Measurements from ENCODE around the gene AP4M1.

The AP4M1 gene

DNA sequence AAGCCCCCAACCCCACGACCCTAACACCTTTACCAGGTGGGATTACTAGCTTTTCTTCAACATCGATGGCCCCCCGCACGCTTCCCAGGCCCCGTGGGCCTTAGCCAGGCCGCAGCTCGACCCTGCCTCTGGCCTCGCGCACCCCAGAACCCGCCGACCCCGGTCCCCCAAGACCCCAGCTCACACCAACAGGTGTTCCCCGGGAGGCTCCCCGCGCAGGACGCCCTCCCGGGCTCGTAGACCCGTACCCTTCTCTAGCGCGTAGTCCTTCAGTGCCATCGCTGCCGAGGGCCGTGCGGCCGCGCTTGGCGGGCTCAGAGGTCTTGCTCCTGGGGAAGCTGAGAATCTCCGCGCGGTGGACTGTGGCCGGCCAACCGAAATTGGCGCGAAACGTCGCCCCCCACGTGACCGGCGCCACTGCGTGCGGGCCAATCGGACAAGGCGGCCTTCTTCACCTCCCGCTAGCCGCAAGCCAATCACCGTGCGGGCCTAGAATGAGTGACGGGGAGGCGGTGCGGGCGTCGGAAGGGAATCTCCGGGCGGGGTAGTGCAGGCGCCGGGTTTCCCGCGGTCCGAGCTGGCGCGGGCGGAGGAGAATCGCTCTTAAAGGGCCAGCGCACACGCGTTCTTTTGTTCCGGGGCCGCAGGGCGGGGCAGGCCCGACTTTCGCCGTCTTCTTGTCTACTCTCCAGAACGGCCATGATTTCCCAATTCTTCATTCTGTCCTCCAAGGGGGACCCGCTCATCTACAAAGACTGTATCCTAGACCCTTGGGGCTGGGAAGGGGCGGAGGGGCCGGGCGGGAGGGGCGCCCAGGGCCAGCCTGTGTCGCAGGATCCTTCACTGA is at the start of gene AP4M1, which contains the start of gene MCM7:
AP4M1 (plus strand) TSS at position 628 of the 847 bp plus-strand sequence; CDS start at position 700, 72 bp downstream.
MCM7 (minus strand) TSS at position 382 of the 847 bp plus-strand sequence; CDS start at position 279, 103 bp downstream.
- DNase-seq: peak; percentile 88 to 100 (median 98)

DNA sequence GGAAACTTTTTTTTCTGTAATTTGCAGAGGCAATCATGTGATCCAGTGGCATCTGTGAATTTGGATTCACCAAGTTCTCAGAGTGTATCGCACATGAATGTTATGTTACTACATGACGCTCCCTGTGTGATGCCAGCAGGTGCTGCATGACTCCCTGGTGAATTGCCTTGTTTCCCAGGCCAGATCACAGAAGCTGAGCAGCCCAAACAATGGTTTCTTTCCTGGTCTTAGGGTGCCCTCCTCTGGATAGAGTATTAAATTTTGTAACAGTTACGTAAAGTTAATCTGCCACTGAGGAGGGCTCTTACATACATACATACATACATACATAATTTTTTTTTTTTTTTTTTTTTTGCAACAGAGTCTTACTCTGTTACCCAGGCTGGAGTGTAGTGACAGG is 48.2 kb upstream of the AP4M1 start:
- peak in 42 of 51 donors; percentile 1 to 88 (median 20) for DNase-seq

- DNase-seq: no peak
Observed at GRCh38 chr7:100057006-100057405, 44.4 kb upstream of the AP4M1 start.

DNA sequence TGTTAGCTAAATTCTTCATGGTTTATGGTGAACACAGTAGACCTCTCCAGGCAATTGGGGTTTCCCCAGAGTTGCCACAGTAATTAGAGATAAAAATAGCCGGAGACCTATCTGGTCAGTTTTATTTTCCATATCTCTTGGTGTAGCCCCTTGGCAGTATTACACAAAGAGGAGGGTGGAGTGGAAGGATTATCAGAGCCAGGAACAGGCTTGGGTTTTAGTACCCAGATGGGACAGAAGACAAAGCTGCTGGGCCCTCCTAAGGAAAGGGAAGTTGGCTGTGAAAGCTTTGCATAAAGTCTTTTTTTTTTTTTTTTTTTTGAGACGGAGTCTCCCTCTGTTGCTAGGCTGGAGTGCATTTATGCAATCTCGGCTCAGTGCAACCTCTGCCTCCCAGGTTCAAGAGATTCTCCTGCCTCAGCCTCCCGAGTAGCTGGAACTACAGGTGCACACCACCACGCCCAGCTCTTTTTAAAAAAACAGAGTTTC is 42.1 kb upstream of the AP4M1 start:
- no peak for DNase-seq

DNA sequence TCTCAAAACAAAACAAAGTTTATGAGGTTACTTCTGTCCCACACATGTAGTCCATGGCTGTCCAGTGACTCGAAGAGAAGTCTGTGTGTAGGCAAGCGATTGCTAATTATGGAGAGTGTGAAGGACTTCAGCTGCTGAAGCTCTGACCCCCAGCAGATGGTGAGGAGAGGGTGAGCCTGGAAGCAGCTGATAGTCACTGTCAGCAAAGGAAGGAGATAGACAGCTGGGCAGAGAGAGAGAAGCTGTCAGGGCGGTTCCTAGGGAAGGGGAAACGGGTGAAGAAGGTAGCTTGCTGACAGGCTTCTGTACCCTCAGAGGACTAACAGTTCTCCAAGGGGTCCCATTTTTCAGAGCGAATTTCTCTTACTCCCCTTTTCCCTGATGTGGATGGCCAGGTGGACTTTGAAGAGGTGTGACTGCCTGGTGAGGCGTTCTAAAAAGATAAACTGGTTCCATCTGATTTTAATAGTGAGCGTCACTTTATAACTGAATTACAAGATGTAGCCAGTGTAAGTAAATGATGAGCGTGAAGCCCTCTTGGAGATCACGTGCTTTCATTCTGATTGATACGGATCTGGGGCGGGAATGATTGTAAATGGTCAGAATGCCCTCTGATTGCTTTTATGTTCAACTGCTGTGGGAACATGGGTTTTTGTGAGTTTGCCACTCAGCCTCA is 39.8 kb upstream of the AP4M1 start:
- no peak for DNase-seq

DNA sequence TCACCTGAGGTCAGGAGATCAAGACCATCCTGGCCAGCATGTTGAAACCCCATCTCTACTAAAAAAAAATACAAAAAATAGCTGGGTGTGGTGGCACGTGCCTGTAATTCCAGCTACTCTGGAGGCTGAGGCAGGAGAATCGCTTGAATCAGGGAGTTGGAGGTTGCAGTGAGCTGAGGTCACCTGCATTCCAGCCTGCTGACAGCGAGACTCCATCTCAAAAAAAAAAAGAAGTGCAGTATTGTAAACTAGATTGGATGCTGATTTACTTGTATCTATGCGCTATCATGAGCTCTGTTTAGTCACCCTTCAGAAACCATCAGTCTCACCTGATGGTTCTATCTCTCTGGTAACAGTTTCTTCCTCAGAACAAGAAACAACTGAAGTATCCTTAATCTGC is 38.1 kb upstream of the AP4M1 start:
- DNase-seq: no peak

GRCh38 chr7:100064162-100064561 is 37.3 kb upstream of the AP4M1 start:
- DNase-seq: no peak

GRCh38 chr7:100065452-100066186 is 35.8 kb upstream of the AP4M1 start:
- DNase-seq: no peak

DNA sequence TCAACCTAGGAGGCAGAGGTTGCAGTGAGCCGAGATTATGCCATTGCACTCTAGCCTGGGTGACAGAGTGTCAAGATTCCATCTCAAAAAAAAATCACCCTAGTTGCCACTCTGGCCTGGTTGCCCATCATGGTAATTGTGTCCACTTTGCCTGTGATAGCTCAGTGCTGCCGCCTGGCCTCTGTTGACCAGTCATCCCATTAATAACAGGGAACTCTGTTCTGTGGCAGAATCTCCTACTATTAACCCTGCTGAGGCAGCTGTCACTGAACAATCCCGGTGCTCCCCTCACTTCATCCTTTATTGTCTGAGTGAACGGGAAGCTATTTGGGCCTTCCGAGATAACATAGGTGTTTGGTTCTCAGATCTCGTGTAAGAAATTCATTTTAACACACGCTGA is 34.5 kb upstream of the AP4M1 start:
- DNase-seq: peak in 16 of 51 donors; percentile 2 to 38 (median 15)

GRCh38 chr7:100069991-100070390 is 31.5 kb upstream of the AP4M1 start:
- no peak for DNase-seq

DNA sequence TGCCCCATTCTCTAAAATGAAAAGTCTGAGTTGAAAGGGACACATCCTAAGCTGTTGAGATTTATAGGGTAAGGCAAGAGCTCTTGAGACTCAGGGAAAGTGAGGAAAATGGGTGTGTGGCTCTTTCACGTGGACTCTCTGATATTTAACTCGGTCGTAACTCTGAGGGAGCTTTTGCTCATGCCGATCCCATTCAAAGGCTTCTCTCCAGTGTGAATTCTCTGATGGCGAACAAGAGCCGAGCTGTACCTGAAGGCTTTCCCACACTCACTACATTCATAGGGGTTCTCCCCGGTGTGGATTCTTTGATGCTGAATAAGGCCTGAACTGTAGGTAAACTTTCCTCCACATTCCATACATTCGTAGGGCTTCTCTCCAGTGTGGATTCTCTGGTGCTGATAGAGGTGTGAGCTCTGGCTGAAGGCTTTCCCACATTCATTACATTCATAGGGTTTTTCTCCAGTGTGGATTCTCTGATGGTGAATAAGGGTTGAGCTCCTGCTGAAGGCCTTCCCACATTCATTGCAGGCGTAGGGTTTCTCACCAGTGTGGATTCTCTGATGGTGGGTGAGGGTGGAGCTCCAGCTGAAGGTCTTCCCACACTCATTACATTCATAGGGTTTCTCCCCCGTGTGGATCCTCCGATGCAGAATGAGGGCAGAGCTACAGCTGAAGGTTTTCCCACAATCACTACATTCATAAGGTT is 30.3 kb upstream of the AP4M1 start:
- DNase-seq: no peak

- DNase-seq: no peak
Observed at GRCh38 chr7:100072462-100072861, 29.0 kb upstream of the AP4M1 start.

- DNase-seq: no peak
Observed at GRCh38 chr7:100074841-100075240, 26.6 kb upstream of the AP4M1 start.

DNA sequence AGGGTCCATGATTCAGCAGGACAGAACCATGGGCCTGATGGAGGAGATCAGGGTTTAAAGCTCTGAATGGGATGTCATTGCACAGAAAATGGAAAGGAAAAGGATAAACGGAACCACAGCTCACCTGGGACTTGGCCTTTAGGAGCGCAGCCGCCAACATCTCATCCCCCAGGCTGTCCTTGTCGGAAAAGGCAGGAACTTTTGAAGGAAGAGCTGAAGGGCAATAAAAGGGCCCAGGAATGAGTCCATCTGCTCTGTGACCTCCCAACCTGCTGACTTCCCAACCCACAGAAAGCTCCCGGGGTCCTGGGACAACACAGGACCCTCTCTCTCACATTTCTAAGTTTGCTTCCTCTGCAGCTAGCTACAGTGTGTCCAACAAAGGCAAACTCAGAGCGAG is 26.0 kb upstream of the AP4M1 start:
- no peak for DNase-seq

DNA sequence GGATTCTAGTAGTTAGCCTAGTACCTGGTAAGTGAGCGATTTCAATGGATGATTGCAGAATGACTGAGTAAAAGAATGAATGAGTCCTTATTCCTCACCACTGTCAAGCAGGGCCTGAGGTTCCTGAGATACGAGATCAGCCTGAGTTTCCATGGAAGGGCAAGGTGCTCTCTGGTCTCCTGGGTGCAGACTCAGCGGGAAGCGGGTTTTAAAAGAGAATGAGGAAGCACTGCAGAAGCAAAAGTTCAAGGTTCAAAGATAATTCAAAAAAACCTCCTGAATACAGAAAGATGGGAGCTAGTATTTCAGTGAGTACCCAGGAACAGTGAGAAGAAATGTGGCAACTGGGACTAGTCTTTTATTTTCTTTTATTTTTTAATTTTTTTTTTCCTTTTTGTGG is 24.2 kb upstream of the AP4M1 start:
- DNase-seq: no peak

DNA sequence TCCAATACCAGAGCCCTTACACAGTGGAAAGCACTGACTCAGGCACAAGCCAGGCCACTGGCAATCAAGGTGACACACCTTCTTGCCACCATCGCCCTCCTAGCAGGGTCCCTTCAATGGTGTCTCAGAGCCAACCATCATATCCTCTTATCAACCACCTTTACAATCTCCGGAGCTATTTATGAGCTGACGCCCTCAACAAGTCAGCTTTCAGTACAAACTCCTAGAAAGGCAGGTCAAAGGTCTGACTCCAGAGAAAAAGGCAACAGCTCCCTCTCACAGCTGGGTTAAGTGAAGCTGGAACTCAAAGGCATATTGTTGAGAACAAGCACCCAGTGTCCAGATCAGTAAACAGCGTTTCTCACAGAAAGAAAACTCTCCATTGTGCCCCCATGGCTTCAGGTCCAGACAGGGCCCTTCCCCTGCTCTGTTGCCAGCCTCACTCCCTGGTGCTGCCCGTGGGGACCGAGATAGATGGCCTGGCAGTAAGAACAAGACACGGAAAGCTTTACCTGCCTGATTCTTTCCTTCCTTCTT is 22.4 kb upstream of the AP4M1 start:
- peak in 29 of 51 donors; percentile 2 to 80 (median 41) for DNase-seq

DNA sequence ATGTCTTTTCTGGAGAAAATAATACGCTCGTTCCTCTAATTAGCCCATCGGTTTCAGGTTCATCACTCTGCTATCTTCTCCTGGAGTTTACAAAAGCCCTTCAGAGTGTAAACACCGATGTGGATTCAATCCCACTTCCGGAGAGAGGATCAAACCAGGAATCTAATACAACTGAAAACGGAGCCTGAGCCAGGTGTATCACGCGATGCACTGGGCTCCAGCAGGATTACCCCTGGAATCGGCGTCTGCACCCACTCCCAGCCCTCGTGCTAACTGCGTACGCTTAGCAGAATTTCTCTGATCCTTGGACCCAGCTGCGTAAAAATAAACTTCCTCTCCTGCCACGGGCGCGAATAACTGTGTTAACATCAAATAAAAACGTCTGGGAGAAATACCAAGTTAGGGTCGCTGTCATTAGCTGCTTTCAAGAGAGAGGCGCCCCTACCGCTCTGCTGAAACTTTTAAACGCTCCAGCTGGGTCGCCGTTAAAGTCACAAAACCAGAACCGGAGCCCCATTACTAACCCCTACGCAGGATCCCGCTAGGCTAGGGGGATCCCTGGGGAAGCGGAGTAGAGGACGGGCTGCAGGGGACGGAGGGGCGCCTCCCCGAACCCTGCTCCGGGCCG is 20.4 kb upstream of the AP4M1 start:
- DNase-seq: peak in 3 of 51 donors; percentile 10 to 35 (median 28)

DNA sequence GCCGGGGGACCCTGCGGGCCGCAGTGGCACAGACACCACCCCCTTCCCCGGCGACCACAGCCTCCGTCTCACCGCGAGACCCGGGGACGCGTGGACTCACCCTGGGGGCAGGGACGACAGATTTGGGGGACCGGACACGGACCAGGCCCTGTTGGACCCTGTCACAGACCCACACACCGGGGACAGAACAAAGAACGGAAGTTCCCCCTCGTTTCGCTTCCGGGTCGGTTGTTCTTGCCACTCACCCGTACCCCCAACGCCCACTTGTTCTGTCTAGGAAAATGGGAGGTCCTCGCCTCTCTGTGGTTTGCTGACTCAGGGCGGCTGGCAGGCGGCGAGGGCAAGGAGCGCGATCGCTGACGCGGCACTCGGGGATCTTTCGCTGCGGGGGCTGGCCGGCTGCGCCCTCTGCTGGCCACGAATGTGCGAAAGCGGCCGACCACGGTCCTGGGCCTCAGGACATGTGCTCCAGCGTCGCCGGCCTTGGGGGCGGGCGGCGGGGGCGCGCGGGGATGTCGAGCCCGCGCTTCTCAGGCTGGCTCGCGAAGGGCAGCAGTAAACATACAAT is 19.8 kb upstream of the AP4M1 start, which contains the start of gene ZNF3:
ZNF3 (minus strand) TSS at position 189 of the 568 bp plus-strand sequence. CDS start 4,366 bp downstream, outside the sequence.
- peak; percentile 81 to 99 (median 98) for DNase-seq

- DNase-seq: no peak
Observed at GRCh38 chr7:100082978-100083377, 18.5 kb upstream of the AP4M1 start.

GRCh38 chr7:100085515-100085914 is 15.9 kb upstream of the AP4M1 start:
- DNase-seq: no peak

All from hypothalamus (tissue), 51 donors.